Astrocyte of the cerebellum (primary cell): ENCODE measurements around the gene RPL36.
"Not testable (repeated sequence)": the region's sequence is repeated elsewhere in the genome, so short reads cannot be mapped to it uniquely, and the experiment has no call there.

ENCODE experiments used
- DNase-seq: peaks from one replicate; pipeline ENCODE4 v3.0.0-alpha.2; 2011; ENCODE audit warnings: low read depth
- H3K4me3 ChIP-seq: 2 replicates; pipeline ENCODE4 v1.5.1; 2011; ENCODE audit warnings: mild to moderate bottlenecking, low read depth, low read length, moderate library complexity
- in situ Hi-C: cut with HindIII; loops from 2 replicates; pipeline ENCODE4 v1.10.0; 2017; ENCODE audit warnings: low sequenced_read_pairs
- TF ChIP-seq, protein P1 (sequence below): IDR thresholded peaks from 2 replicates; pipeline ENCODE4 v1.5.1; 2012; ENCODE audit warnings: low read length, low read depth, moderate library complexity, mild to moderate bottlenecking; ENCODE audit errors: missing control alignments

The RPL36 gene

DNA sequence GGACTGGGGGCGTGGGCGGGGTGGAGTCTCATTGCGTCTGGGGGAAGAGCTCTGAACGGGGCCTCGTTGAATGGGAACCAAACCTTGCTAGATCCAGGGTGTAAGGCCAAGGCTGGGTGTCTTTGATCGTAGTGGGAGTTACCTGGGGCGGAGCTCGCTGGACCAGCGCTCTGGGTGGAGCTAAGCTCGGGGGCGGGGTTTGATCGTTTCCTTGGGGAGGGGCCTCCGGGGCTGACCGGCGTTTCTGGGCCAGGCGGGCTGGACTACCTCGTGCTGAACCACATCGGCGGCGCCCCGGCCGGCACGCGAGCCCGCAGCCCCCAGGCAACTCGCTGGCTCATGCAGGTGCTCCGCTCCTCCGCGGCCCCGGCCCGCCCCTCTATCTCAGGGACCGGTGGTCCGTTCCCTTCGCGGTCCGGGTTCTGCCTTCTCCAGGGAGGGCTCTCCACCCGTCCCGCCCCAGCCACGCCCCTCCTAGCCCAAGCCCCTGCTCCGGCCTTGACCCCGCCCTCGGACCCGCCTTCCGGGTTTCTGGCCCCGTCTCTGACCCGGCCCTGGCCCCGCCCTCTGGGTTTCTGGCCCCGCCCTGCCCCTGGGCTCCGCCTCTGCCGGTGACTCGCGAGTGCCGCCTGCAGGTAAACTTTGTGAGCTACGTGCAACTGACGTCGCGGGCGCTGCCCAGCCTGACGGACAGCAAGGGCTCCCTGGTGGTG, 3.3 kb upstream of the RPL36 start:
- H3K4me3 ChIP-seq: peak overlapping the region; percentile 46
- DNase-seq: peak; percentile 69
- TF ChIP-seq, protein P1, sequence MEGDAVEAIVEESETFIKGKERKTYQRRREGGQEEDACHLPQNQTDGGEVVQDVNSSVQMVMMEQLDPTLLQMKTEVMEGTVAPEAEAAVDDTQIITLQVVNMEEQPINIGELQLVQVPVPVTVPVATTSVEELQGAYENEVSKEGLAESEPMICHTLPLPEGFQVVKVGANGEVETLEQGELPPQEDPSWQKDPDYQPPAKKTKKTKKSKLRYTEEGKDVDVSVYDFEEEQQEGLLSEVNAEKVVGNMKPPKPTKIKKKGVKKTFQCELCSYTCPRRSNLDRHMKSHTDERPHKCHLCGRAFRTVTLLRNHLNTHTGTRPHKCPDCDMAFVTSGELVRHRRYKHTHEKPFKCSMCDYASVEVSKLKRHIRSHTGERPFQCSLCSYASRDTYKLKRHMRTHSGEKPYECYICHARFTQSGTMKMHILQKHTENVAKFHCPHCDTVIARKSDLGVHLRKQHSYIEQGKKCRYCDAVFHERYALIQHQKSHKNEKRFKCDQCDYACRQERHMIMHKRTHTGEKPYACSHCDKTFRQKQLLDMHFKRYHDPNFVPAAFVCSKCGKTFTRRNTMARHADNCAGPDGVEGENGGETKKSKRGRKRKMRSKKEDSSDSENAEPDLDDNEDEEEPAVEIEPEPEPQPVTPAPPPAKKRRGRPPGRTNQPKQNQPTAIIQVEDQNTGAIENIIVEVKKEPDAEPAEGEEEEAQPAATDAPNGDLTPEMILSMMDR: peak; percentile 81
- in situ Hi-C loops: no loop called here

DNA sequence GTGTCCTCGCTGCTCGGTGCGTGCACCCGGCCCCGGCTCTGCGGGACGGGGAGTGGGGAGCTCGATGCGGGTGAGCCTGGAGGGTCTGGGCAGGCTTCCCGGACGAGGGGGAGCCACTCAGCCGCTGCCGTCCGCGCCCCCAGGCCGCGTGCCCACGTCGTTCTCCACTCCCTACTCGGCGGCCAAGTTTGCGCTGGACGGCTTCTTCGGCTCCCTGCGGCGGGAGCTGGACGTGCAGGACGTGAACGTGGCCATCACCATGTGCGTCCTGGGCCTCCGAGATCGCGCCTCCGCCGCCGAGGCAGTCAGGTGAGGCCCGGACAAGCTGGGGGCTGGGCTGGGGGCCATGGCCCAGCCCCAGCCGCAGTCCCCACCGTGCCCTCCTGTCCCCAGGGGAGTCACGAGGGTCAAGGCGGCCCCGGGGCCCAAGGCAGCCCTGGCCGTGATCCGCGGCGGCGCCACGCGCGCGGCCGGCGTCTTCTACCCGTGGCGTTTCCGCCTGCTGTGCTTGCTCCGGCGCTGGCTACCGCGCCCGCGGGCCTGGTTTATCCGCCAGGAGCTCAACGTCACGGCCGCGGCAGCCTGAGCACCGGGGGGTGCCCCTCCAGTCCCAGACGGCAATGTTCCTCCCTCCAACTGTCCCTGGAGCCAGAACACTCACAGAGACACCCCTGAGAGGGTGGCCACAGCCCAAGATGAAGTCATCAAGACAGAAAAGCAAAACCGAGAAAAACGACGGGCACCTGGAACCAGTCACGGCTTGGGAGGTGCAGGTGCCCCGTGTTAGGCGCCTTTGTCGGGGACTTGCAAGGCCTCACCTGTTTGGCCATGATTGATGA, 2.5 kb upstream of the RPL36 start:
- DNase-seq: no peak
- TF ChIP-seq, protein P1: no peak
- in situ Hi-C loops: no loop called here
- peak overlapping the region; percentile 46 for H3K4me3 ChIP-seq

DNA sequence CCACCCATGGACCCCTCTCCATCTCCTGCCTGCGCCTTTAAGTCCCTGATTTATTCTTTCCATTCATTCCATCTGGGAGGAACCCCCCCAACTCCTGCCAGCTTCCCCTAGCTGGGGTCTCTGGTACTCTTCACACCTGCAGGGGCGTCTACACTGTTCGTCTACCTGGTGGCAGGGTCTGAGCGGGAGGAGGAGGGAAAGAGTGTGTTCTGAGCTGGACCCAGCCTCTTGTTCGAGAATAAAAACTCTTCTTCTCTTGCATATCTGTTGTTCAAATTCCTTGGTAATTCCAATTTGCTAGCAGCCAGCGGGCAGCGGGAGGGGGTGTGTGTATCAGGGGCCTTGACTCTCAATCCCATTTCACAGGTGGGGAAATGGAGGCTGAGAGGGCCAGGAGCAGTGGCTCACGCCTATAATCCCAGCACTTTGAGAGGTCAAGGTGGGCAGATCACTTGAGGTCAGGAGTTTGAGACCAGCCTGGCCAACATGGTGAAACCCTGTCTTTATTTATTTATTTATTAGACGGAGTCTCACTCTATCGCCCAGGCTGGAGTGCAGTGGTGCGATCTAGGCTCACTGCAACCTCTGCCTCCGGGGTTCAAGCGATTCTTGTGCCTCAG, 1.7 kb upstream of the RPL36 start:
- H3K4me3 ChIP-seq, DNase-seq, in situ Hi-C loops: not testable (repeated sequence)

DNA sequence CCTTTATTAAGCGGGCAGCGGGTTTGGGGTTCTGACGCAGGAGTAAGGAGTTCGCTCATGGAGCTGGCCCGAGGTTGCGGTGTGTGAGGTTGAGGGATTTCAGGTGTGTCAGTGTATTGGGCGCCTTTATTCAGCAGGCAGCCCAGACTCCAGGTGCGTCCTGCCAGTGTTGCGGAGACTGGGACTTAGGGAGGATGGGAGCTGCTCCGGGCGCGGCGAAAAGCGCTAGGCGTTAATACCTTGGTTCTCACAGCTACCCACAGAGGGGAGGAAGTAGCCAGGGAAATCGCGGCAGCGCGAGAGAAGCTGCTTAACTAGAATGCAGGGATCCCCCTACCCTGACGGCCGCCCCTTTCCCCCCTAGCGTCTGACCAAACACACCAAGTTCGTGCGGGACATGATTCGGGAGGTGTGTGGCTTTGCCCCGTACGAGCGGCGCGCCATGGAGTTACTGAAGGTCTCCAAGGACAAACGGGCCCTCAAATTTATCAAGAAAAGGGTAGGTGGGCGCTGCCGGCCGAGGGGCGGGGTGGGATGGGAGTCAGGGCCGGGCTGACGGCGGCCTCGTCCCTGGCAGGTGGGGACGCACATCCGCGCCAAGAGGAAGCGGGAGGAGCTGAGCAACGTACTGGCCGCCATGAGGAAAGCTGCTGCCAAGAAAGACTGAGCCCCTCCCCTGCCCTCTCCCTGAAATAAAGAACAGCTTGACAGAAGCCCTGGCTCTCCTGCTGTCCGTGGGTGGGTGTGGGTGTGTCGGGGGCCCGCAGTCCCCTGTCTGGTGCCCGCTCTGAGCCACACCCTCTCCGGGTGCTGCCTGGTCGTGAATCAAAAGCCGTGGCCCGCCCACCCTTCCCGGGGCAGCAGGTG, 1.1 kb downstream of the RPL36 start:
- TF ChIP-seq, protein P1: no peak
- in situ Hi-C loops: no loop called here
- no peak for DNase-seq
- H3K4me3 ChIP-seq: peak overlapping the region; percentile 98

DNA sequence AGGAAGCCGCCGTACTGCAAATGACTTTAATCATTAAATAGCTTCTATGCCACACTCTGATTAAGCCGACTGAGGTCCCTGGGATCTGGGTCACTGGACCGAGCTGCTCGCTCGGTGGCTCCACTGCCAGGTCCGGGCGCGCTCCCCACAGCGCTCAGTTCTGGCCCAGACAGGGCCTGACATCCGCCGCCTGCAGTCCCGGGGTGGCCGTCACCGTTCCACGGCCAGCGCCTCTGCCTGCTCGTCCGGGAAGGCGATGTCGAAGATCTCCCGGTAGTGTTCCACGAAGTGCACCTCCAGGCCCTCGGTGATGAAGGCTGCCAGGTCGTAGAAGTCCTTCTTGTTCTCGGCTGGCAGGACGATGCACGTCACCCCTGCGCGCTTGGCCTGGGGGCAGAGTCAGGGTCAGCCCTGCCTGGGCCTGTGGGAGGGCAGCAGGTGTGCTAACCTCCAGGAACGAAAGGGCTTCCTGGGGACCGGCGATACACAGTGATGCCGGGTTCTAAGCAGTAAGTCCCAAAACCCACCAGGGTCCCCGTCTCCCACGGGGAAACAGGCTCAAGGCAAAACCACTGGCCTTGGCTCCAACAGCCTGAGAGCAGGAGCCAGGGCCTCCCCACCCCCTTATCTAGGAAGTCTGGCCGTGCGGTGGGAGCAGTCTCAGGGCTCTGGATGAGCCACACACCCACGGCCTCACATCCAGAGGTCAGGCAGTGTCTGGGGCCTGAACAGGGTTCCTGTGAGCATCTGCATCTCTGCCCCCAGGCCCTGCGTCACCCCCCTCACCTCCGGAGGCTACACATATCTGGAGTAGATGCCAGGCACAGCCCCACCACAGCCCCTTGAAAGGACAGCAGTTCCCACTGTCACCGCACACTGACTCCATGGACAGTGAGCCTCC, 2.0 kb downstream of the RPL36 start:
- H3K4me3 ChIP-seq: peak overlapping the region; percentile 98
- TF ChIP-seq, protein P1: no peak

DNA sequence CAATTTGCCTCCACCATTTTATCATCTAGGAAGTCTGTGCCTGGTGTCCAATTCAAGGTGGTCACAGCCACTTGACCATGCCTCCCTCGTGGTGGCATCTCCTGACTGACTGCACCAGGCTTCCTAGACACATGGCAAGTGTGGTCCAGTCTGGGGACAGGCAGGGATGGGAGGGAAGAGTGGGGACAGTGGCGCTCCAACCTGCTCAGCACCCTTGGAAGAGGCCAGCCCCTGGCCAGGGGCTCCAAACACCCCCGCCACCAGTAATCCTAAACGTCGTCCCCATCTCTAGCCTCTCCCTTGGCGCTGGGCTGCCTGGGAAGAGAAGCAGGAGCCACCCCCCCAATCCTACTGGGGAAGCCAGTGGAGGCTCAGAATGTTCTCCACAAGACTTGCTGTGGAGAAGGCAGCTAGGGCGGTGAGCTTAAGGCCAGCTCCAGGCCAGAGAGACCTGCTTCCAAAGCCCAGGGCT, 2.7 kb downstream of the RPL36 start:
- in situ Hi-C loops: no loop called here
- TF ChIP-seq, protein P1: no peak
- DNase-seq: no peak
- no peak overlapping the region for H3K4me3 ChIP-seq

More for the DNA sequence above, 2.0 kb downstream of the RPL36 start:
- in situ Hi-C loops: no loop called here
- DNase-seq: no peak
